ENCODE data around the gene MYH4. TPM values are rescaled to one million over a fixed set of nuclear protein-coding genes. Genes with fewer than 3 reads are reported as not detected.

MYH4 gene
- total RNA-seq = not detected

DNA sequence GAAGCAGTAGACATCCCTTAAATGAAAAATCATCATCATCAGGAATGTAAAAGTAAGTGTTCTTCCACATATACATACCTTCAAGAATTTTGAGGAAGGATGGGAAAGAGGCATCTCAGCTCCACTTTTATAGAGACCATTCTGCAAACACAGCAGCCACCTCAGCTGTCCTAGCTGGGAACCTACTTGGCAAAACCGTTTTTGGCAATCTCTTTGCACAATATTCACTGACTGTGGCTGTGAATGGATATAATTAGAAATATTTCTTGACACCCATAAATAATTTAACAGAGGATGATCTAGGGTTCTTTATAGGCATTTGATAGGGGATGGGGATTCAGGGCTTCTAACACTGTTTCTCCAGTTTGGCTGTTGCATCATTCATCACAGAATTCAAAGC lies at the start of gene MYH4:
Gene MYH4 (minus strand): TSS at position 101 of the 400 bp plus-strand sequence. CDS start 2,814 bp downstream, outside the sequence.
- H3K4me3 ChIP-seq = no peak within 1 kb of the TSS
- H3K9me3 ChIP-seq = no peaks in the 10 kb centered on the region
- H3K27ac ChIP-seq = no peak within 1 kb of the TSS
- no peaks in the 10 kb centered on the region for H3K4me1 ChIP-seq
- no peaks in the 10 kb centered on the region for H3K36me3 ChIP-seq
- intact Hi-C loops (cut with DNase I; ENCODE audit: low total_unique reads) = no loop called here
- no peak for DNase-seq (ENCODE audit: low spot score in 2 of 2)
- no peaks in the 10 kb centered on the region for H3K27me3 ChIP-seq
- no peak for TF ChIP-seq CTCF (IDR thresholded peaks at IDR 0.05)

DNA sequence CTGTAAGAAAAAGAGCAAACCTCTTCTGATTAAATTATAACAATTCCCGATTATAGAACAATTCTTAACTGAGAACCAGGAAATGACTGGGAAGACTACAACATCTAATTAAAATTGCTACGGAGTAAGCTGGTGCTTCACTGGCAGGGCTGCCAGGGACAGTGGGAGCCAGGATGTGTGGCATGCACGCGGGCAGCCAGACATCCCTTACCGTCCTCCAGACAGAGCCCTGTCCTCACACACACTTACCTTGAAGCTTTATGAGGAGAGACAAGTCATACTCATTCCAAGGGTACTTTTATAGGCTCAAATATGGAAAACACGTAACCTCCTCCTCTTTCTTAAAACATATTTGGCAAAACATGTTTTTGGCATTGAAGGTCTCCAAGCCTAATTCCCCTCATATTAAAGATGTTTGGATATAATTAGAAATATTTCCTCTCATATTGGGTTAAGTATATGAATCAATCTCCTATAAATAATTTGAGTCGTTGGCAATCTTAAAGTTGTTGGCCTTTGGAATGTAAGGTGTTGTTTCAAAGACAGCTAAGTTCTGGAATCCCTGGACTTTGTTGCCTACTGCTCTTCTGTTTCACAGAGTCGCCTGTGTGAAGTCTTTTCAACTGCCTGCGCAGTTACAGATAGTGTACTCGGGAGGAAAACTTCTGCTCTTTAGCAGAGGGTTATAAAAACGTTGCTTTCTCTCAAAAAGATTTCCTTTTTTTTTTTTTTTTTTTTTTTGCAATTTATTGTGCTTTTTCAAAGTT lies 49.1 kb upstream of the MYH4 start, which contains the start of gene MYH1:
Gene MYH1 (minus strand): TSS at position 272 of the 767 bp plus-strand sequence. CDS start 1,900 bp downstream, outside the sequence.
- H3K27me3 ChIP-seq = peaks cover 0 to 2% of the 10 kb centered on the region in 2 donors
- H3K27ac ChIP-seq = no peak within 1 kb of the TSS
- no peak within 1 kb of the TSS for H3K4me3 ChIP-seq
- no peaks in the 10 kb centered on the region for H3K36me3 ChIP-seq
- no peaks in the 10 kb centered on the region for H3K4me1 ChIP-seq
- intact Hi-C loops (cut with DNase I; ENCODE audit: low total_unique reads) = no loop called here
- no peak for TF ChIP-seq POLR2AphosphoS5 (IDR thresholded peaks at IDR 0.05)
- TF ChIP-seq CTCF (IDR thresholded peaks at IDR 0.05) = no peak
- no peak for TF ChIP-seq POLR2A (IDR thresholded peaks at IDR 0.05)
- no peaks in the 10 kb centered on the region for H3K9me3 ChIP-seq
- DNase-seq (ENCODE audit: low spot score in 2 of 2) = no peak

DNA sequence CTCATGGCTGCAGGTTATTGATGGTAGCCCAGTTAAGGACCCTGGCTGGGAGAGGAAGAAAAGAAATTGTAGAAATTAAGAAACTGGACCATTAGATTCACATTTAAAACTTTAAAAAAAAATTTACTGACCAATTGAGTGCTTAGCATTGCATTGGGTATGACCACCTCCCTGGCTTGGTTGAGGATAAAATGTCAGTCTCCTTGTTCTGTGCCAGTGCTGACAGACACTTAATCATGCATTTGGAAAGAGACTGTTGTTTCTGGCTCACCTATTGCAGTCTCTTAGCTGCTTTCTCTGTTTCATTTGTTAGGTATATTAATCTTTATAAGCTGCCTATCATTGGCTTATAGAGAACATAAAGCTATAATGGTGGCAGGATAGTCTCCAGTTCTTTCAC lies 47.3 kb upstream of the MYH4 start:
- peaks cover 0 to 2% of the 10 kb centered on the region in 2 donors for H3K27me3 ChIP-seq

GRCh38 chr17:10516065-10516464 lies 46.7 kb upstream of the MYH4 start:
- no peak for DNase-seq (ENCODE audit: low spot score in 2 of 2)
- no peak for TF ChIP-seq CTCF (IDR thresholded peaks at IDR 0.05)
- no peak for TF ChIP-seq POLR2AphosphoS5 (IDR thresholded peaks at IDR 0.05)
- no peak for TF ChIP-seq POLR2A (IDR thresholded peaks at IDR 0.05)
- H3K27me3 ChIP-seq = peaks cover 0 to 2% of the 10 kb centered on the region in 2 donors
- H3K27ac ChIP-seq = no peak overlapping the region
- H3K36me3 ChIP-seq = no peaks in the 10 kb centered on the region
- no peaks in the 10 kb centered on the region for H3K9me3 ChIP-seq
- intact Hi-C loops (cut with DNase I; ENCODE audit: low total_unique reads) = no loop called here
- H3K4me1 ChIP-seq = no peaks in the 10 kb centered on the region
- H3K4me3 ChIP-seq = no peak overlapping the region

More for the DNA sequence above, 47.3 kb upstream of the MYH4 start:
- intact Hi-C loops (cut with DNase I; ENCODE audit: low total_unique reads) = no loop called here
- no peaks in the 10 kb centered on the region for H3K36me3 ChIP-seq
- no peak overlapping the region for H3K4me3 ChIP-seq
- H3K4me1 ChIP-seq = no peaks in the 10 kb centered on the region
- no peak overlapping the region for H3K27ac ChIP-seq
- H3K9me3 ChIP-seq = no peaks in the 10 kb centered on the region
- DNase-seq (ENCODE audit: low spot score in 2 of 2) = no peak
- TF ChIP-seq POLR2AphosphoS5 (IDR thresholded peaks at IDR 0.05) = no peak

DNA sequence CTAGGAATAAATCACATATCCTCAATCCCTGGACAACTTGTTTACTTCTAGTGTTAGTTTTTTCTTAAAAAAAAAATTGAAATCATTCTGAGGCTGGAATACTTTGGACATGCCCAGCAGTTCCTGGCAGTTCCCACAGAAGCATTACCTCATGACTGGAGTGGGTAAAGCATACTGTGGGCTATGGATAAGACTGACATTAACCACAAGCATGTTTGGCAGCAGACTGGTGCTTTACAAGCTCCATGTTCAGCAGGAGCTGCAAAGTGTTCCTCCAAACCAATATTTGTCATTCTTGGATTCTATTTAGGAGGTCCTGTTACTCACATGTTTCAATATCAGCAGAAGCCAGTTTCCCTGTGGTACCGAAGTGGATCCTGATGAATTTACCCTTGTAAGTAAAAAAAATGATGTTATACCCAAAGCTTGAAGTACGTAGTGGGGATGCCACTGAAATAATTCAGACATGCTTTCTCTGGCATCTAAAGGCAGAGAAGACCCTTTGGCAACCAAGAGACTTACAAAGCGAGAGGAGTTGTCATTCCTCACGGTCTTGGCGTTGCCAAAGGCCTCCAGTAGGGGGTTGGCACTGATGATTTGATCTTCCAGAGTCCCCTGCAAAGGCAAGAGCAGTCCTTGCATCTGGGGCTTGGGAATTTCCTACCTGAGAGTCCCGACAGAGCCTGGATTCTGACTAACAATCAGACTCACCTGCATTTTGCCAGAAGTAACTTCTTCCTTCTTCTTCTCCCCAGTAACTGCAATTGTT lies 44.1 kb upstream of the MYH4 start:
- no peak for DNase-seq (ENCODE audit: low spot score in 2 of 2)
- Histone ChIP-seq H3K4me1 (no peaks in the 10 kb centered on the region), H3K9me3 (no peaks in the 10 kb centered on the region), H3K27me3 (peaks cover 0 to 2% of the 10 kb centered on the region in 2 donors), H3K36me3 (no peaks in the 10 kb centered on the region), H3K27ac (no peak overlapping the region), H3K4me3 (no peak overlapping the region)
- TF ChIP-seq CTCF (IDR thresholded peaks at IDR 0.05) (no peak), POLR2AphosphoS5 (IDR thresholded peaks at IDR 0.05) (no peak), POLR2A (IDR thresholded peaks at IDR 0.05) (no peak)
- intact Hi-C loops (cut with DNase I; ENCODE audit: low total_unique reads) = no loop called here
